GM21526 (cell line): ENCODE data around the gene NADK2.
A peak's percentile ranks its signal among the peaks of the same experiment; 100 is the strongest.

Experiments used
- ATAC-seq: cut with Tn5 transposase; IDR thresholded peaks from one replicate; pipeline ENCODE4 v1.9.1; 2021; ENCODE audit warnings: moderate library complexity; ENCODE audit not compliant: unreplicated experiment, low FRiP score

The NADK2 gene

DNA sequence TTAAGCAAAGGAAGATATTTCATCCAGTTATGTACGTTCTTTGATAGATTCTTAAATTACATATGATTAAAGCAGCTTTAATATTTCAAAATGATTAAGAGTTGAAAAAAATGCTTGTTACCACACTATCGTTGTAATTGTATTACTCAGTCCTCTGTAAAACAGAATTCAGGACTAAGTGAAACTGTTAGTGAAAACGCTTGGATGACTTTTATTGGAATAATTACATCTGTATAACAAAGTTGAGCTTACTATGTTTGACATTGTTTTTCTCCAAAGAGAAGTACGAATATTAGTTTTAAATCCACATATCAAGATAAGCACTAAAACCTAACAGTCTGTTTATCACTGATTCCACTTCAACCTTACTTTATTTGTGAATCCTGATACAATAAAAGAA lies 8.7 kb upstream of the NADK2 start:
- no peak for ATAC-seq

DNA sequence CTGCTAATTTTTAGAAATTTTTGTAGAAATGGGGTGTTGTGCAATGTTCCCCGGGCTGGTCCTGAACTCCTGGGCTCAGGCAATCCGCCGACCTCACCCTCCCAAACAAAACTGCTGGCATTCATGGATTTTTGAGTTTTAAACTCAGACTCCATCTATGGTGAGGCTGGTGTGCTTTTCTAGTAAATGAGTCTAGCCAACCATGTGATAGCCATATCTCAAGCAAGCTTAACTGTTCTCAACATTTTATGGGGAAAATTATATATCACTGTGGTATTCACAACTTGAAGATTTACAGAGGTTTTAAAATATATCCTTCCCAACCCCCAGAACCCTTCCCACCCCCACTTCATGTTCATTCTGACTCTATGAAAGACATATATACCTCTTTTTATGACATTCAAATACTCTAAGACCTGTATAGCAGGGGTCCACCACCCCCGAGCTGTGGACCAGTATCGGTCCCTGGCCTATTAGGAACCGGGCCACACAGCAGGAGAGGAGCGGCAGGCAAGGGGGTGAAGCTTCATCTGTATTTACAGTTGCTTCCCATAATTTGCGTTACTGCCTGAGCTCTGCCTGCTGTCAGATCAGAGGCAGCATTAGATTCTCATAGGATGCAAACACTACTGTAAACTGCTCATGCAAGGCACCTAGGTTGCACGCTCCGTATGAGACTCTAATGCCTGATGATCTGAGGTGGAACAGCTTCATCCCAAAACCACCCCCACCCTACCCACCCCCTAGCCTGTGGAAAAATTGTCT lies 4.5 kb upstream of the NADK2 start:
- ATAC-seq = no peak

DNA sequence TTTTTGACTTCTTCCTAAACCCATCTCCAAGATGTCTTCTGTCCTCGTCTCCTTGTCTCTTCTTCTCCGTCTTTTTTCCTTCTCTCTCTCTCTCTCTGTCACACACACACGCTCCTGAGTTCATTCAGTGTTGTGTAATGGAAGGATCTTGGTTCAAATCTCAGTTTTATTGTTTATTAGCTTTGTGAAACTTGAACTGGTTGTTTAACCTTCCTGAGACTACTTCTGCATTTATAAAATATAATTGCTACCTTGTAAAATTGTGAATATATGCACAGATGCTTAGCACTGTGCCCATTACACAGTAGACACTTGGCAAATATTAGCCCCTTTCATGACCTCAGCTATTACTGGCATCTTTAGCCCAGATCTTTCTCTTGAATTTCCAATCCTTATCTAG lies 2.4 kb upstream of the NADK2 start:
- no peak for ATAC-seq

DNA sequence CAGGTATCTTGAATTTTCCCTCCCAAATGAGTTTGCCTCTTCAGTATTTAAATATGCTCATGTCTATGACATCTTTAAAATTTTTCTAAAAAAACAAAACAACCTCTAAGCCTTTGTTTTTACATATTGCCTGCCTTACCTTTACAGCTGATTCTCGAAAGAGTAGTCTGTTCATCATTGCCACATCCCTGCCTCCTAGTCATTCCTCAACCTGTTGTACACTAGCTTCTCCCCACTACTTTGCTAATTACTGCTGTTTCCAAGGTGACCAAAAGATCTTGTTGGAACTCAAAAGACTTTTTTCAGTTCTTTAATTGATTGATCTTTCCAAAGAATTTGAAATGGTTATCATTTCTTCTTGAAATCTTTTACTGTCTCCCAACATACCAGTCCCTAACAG lies 1.9 kb upstream of the NADK2 start:
- ATAC-seq = no peak

DNA sequence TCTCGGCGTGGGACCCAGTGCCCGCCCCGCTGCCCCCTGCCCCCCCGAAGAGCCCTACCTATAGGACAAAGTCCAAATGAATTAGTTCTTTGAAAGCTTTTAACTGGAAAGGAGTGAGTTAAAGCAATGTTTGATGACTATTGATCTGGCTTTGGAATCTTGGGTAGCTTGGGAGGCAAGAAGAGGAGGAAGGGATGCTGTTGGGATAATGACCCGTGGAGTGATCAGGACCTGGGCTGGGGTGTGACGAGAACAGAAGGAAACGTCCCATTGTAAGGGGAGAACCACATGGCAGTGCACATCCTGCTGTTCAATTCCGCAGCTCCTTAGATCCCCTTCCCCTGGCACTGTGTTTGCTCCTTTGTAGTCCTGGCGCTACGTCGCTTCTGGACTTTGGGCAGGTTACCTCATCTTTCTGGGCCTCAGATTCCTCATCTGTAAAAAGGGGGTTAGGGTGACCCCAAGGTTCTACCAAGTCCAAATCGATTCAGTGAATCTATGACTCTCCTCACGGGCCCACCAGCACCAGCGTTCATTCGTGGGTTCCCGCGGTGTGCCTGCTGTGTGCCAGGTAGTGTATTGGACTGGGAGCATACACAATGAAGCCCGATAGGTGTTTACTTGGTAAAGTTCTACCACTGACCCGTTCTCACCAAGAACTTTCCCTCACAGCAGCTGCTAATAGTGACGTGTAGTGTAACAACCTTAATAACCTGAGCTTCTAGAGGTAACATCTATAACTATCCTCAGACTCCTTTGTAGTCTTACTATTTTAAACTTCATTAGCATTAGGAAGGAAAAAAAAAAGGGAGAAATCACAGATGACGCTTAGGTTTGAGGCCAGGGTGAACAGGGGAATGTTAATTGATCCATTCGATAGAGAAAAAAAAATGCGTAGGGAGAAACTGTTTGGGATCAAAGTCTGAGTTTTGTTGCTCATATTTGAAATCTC lies 1.1 kb upstream of the NADK2 start:
- no peak for ATAC-seq

DNA sequence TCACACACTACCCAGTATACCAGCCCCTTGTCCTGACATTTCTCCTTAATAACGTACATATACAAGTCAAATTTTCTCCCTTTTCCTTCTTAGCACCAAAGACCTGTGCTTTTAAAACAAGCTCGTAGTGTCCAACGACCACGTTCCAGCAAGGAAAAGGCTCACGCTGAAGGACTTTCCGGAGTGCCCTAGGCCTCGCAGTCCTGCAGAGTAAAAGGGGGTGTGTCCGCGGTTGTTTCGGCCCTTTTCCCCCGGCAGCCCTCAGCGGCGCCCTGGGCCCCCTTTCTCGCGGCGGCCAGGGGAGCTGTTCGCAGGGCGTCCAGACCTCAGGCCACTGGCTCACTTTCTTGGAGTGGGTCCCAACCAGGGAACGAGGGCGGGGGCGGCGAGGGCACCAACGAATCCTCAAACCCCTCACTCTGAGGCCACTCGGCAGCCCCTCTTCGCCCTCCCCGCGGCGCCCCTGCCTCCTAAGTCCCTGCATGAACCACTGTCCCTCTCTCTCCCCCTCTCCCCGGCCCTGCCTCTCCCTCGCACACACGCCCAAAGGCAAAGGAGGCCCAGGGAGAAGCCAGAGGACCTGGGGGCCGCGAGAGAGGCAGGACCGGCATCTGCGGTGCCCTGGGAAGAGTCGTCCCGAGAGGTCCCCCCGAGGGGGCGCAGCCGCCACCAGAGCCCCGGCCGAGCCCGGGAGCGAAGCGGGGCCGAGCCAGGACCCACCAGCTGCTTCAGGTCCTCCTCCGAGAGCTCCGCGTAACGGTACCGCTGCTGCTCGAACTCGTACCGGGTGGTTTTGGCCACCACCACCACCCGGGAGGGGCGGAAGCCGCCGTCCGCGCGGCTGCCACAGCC lies 720 bp downstream of the NADK2 start:
- ATAC-seq = peak; percentile 27

DNA sequence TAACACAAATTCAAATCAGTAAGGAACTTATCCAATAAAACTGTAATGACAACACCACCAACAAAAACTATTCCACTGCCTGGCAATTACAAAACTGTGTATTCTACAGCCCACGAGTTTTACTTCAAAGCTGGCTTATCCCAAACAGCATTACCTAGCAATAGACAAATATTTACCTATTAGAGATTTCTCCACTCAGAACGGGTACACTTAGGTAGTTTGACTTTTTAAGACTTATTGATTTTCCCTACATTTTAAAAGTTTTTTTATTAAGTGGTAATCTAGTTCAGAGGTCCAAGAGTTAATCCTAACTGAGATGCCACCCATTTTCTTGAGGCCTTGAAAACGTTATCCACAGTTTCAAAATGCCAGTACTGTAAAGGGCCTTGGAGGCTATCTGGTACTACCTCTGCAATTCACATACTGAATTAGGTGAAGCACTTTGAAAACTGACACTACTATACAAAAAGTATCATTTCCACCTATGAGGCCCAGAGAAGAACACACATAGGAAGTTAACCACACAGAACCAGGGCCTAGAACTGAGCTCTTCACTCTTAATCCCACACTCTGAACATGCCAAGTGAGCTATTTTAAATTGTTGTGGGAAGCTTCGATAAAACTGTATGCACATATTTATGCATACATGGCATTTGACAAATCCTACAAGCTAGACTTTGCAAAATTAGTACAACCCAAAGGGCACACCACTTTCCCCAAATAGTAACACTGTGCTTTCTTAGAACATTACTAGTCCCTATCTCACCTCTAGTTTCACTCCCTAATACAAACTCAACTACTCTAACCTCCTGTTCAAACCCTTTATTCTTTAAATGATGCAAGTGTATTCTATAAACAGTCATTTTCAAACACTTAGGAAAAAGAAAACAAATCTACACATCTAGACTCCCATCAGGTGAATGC lies 2.1 kb downstream of the NADK2 start:
- no peak for ATAC-seq

DNA sequence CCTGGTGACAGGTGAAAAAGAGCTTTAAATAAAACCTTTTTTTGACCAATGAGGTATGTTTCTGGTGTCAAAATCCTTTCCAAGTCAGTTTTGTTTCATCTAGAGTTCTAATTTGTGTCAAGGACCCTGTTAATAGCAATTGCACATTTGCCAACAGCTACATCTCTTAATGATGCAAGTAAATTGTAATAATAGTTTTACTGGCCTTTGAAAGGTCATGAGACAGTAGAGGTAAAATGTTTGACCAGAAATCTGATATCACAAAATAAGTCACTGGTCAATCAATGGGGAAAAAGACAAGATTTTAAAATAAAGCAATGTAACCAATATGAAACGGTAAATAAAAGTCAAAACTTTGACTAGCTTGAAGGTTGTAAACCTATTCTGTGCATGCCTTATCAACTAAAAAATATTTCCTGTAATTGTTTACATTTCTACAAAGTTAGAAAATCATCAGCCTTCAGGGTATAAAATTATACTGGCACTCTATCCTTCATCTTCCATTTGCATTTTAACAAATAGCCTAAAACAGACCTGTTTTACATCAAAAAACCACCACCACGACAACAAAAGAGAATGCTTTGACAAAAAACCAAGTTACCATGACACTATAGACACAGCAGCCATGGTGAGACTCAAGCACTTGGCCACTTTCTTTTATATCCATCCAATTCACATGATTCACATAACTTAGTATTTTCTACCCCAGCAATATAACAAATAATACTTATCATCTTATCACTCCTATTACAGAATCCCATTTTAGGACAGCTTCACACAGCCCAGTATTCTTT lies 3.0 kb downstream of the NADK2 start:
- ATAC-seq = no peak

DNA sequence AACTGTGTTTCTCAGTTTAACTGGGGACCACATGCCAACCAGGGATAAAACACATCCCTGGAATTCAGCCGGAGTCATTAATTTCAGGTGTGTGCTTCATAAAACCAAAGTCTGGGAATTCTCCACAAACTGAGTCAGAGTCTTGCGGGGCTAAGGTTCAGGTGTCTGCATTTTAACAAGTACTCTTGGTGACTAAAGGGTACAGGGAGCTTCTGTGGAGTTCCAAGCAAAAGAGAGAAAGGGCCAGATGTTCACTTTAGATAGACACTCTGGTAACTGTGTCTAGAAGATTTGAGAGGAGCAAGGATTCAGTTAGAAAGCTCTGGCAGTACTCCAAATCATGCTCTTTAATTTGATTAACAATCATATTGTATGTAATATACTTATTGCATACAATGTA lies 4.0 kb downstream of the NADK2 start:
- ATAC-seq = no peak

DNA sequence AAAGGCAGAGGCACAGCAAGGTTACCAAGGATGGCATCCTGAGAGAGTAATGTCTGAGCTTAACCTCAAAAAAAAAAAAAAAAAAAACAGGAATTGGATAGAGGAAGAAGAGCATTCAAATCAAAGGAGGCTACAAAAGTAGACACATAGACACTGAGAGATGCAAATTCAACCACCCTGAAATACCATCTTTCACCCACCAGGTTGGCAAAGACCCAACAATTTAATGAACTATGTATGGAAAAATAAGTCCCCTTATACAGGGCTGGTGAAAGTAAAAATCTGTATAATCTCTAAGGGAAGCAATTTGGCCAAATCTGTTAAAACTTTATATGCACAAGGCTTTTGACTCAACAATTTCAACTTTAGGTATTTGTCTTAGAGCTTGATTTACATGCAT lies 4.9 kb downstream of the NADK2 start:
- ATAC-seq = no peak

DNA sequence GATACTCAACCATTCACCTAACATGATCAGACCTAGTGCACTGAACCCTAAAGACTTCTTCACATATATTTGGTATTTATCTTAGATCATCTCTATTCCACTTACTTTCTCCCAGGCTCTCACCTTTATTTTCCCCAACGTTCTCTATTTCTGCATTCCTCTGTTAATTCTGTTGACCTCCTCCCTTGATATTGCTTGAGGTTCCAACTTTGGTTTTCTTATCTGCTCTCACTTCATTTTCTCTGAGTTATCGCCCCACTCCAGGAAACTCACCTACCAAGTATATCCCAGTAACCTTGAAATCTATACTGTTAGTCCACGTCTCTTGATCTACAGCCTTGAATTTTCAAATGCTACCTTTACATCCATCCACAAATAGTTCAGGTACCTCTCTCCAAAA lies 9.2 kb downstream of the NADK2 start:
- ATAC-seq = no peak

DNA sequence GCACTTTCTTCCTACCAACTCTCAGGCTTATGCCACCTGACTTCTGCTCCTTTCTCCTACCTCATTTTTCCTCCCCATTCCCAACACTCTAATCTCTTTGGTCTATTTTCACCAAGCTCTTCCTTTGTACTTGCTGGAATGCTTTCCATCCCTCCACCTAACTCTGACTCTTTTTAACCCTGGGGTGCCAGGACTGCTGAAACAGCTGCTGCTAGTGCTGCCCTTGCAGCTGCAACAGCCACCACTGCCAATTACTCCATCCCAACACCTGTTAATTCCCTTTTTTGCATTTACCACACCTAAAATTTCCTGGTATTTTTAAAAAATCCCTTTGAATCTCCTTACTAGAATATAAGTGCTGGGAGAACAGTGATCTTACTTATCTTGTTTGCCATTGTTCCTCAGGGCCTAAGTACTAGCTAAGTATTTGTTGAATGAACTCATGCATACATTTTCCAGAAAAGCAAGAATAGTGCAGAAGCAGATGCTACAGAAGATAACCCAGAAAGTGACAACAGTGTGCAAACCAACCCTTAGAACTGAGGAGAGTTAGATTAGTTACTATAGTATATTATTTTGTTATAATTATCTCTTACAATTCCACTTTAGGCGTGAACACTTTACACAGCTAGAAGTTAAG lies 11.5 kb downstream of the NADK2 start:
- ATAC-seq = no peak

DNA sequence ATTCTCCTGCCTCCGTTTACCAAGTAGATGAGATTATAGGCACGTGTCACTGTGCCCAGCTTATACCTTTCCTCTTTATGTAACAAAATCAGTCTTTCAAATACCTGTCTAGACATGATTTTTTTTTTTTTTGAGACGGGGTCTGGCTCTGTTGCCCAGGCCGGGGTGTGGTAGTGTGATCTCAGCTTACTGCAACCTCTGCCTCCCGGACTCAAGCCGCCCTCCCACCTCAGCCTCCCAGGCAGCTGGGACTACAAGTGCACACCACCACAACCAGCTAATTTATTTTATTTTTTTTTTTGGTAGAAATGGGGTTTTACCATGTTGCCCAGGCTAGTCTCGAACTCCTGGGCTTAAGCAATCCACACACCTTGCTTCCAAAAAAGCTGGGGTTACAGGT lies 13.2 kb downstream of the NADK2 start:
- no peak for ATAC-seq

DNA sequence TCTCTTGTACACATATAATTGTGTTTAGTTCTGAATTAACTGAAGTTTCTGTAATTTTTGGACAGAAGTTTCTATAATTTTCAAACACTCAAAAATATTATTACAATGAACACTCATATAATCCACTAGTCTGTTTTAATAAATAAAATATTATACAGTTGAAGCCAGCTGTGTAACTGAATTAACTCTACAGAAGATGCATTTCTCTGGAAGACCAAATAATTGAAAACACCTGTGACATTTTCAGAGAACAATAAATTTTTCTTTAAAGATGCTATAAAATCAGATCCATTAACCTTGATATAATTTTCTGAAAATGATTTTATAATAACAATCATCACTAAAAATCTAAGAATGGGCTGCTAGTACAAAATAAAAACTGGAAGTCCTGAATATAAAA lies 14.7 kb downstream of the NADK2 start:
- no peak for ATAC-seq

DNA sequence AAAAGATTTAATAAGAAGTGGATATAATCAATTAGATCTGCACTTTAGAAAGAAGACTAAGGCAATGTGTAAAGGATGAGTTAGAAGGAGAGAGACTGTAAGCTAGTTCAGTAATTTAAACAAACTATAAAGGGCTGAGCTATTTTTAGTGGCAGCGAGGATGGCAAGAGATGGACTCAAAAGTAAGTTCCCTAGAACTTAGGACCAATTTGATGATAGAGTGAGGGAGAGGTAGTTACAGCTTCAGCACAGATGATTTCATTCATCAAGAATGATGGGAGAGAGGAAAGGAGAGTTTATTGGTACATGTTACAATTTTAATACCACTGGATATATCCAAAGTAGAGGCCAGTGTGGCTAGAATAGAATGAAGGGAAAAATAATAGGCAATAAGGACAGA lies 19.1 kb downstream of the NADK2 start:
- no peak for ATAC-seq

DNA sequence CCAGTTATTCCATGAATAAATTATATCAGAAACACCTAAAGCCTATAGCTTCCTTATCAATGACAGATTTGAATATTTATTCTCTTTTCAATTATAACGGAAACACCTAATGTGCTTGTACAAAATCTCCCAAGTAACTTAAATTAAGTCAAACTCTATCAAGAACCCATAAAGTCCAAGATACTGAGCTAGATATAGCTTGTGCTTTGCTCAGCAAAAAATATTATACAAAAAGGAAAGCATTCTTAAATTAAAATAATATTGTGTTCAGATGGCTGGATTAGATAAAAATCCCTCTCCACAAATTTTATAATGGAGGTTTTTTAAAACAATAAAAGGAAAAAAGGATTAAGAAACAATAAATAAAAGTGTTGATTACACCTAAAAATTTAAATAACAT lies 23.7 kb downstream of the NADK2 start:
- ATAC-seq = no peak

DNA sequence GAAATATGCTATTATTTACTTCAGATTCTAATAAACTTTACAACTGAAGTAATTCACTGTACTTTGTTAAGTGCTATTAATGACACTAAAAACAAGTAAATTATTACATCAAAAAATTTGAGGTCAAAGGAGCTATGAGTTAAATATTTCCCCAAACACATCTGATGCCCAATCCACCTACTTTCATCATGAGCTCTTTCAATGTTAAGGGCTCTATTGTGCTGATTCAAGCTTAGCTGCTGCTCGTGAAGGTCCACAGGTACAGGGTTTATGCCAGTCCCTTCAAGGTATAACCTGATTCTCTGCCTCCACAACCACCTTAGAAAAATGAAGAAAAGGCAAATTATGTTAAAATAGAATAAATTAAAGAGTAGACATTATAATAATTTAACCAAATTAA lies 24.2 kb downstream of the NADK2 start:
- no peak for ATAC-seq

DNA sequence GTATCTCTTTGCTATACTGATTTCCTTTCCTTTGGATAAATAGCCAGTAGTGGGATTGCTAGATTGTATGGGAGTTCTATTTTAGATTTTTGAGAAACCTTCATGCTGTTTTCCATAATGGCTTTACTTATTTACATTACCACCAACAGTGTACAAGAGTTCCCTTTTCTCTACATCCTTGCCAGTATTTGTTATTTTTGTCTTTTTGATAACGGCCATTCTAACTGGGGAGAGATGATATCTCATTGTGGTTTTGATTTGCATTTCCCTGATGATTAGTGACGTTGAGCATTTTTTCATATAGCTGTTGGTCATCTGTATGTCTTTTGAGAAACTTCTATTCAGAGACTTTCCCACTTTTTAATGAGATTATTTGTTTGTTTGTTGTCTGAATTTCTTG lies 25.8 kb downstream of the NADK2 start:
- no peak for ATAC-seq

DNA sequence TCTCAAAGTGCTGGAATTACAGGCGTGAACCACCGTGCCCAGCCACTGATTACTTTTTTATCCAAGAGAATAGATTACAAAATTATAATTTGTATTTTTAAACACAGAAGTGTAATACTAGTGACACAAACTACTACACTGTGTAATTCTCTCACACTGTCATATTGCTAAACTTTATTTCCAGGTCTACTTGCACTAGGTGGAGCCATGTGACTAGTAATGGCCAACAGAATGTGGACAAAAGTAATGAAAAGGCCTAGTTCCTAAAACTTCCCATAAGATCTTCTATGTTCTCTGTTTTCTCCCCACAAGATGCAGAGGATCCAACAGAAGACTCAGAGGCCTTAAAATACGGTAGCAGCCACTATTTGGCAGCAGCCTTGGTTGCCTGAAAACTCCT lies 27.3 kb downstream of the NADK2 start:
- no peak for ATAC-seq
